Glomerular visceral epithelial cell (primary cell): ENCODE measurements around the gene MYG1.
A peak's percentile ranks its signal among the peaks of the same experiment; 100 is the strongest.

Experiments
- DNase-seq: peaks from one replicate; pipeline ENCODE4 v3.0.0-alpha.2; 2016; ENCODE audit errors: extremely low spot score

MYG1 gene, protein sequence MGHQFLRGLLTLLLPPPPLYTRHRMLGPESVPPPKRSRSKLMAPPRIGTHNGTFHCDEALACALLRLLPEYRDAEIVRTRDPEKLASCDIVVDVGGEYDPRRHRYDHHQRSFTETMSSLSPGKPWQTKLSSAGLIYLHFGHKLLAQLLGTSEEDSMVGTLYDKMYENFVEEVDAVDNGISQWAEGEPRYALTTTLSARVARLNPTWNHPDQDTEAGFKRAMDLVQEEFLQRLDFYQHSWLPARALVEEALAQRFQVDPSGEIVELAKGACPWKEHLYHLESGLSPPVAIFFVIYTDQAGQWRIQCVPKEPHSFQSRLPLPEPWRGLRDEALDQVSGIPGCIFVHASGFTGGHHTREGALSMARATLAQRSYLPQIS

GRCh38 chr12:53299454-53300180, at the start of gene MYG1:
Gene MYG1 (plus strand): TSS chr12:53299695. CDS start chr12:53299738, 43 bp downstream.
- peak; percentile 88 for DNase-seq

- peak; percentile 82 for DNase-seq
These were observed 47.8 kb upstream of the MYG1 start for GRCh38 chr12:53251477-53252348.

GRCh38 chr12:53252349-53252916, 47.1 kb upstream of the MYG1 start:
- peak; percentile 12 for DNase-seq

DNA sequence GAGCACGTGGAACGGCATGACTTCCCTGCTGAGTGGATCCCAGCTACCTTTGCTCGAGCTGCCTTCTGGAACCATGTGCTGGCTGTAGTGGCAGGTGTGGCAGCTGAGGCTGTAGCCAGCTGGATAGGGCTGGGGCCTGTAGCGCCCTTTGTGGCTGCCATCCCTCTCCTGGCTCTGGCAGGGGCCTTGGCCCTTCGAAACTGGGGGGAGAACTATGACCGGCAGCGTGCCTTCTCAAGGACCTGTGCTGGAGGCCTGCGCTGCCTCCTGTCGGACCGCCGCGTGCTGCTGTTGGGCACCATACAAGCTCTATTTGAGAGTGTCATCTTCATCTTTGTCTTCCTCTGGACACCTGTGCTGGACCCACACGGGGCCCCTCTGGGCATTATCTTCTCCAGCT, 46.2 kb upstream of the MYG1 start:
- DNase-seq: no peak

DNA sequence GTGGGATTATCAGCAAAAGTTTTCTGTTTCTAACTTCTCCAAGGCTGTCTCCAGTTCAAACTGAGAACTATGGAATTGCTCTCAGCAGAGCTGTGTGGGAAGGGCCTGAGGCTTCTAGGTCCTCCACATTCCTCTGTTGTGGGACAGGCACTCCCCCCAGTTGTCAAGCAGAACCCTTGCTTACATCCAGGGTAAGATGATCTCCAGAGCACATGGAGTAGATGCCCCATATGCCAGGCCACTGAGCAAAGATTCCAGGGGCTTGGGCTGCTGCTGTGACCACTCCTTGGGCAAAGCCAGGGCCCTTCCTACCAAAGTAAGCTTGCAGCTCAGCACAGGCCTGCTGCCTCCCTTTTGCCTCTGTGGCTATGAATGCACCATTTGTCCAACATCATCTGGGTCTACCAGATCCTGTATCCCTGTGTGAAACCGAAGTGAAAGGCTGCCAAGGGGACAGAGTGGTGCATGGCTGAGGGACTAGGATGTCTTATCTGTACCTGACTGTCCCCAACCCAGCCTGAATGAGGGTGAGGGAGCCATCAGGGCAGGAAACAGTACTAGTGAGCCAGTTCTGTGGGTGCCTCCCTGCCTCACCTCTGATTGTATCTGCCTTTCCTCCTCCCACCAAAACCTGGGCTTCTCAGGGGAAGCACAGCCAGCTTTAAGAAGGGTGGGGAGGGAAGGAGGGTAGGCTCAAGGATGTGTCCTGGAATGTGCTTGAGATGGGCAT, 44.5 kb upstream of the MYG1 start:
- no peak for DNase-seq

- no peak for DNase-seq
These were observed 43.5 kb upstream of the MYG1 start for GRCh38 chr12:53255996-53256395.

DNA sequence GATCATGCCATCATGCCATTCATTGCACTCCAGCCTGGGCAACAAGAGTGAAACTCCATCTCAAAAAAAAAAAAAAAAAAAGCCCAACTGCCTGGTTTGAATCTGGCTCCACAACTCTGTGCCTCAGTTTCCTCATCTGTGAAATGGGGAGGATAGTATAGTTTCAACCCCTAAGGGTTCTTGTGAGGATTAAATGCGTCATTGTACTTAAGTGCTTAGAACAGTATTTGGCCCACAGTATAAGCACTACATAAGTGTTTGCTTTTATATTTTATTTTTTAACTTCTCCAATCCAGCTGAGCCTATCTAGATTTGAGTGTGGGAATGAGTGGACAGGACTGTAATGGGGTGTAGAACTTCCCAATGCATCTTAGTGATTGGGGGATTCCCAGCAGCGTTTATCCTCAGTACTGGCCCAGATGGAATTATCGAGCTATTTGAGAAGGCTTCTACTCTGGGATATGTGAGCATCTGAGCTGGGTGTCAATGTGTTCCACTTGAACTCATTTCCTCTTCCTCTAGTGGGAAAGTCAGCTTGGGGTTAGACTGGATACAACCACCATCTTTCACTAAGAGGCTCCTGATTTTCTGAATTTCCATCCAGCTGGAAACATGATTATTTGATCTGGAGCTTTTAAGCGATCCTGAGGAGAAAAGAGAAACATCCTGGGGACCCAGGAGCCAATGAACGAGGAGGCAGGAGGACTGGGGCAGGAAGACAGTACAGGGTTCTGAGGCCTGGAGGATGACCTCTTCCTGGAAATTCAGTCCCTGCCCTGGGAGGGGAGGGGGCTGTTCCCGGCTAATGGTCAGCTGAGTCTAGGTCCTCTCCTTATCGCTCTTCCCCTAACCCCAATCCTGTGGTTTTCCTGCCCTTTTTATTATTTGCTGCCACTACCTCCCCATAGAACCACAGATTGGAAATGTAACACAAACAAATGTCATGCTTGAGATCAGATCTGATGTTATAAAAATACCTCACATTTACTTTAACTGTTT, 40.7 kb upstream of the MYG1 start:
- no peak for DNase-seq

- no peak for DNase-seq
These were observed 39.6 kb upstream of the MYG1 start for GRCh38 chr12:53259891-53260290.

GRCh38 chr12:53265783-53266182, 33.7 kb upstream of the MYG1 start:
- no peak for DNase-seq

DNA sequence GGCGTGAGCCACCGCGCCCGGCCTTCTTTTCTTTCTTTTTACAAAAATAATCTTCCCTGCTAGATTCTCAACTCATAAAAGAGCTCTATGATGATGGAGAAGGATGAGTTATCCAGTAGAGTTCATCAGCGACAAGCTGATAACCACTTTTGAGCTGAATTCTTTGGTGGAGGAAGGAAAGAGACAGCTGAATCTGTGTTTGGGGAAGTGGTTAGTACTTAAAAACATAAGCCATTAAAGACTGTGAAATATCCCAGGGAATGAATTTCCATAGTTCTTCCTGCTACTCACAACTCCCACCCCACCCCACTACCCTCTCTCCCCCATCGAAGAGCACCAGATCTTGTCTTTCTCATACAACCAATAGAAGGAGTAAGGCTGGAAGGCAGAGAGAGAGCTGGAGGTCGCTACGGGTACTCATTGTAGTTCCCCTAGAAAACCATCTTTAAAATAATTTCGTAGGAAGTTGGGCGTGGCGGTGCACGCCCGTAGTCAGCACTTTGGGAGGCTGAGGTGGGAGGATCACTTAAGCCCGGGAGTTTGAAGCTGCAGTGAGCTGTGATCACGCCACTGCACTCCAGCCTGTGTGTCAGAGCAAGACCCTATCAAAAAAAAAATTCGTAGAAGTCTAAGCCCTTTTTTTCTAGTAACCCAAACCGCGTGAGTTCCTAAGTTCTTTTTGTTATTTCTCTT, 32.0 kb upstream of the MYG1 start:
- no peak for DNase-seq

GRCh38 chr12:53267999-53268629, 31.4 kb upstream of the MYG1 start, which contains the start of gene ESPL1:
Gene ESPL1 (plus strand): TSS chr12:53268299. CDS start chr12:53268767, 468 bp downstream.
- peak; percentile 69 for DNase-seq

DNA sequence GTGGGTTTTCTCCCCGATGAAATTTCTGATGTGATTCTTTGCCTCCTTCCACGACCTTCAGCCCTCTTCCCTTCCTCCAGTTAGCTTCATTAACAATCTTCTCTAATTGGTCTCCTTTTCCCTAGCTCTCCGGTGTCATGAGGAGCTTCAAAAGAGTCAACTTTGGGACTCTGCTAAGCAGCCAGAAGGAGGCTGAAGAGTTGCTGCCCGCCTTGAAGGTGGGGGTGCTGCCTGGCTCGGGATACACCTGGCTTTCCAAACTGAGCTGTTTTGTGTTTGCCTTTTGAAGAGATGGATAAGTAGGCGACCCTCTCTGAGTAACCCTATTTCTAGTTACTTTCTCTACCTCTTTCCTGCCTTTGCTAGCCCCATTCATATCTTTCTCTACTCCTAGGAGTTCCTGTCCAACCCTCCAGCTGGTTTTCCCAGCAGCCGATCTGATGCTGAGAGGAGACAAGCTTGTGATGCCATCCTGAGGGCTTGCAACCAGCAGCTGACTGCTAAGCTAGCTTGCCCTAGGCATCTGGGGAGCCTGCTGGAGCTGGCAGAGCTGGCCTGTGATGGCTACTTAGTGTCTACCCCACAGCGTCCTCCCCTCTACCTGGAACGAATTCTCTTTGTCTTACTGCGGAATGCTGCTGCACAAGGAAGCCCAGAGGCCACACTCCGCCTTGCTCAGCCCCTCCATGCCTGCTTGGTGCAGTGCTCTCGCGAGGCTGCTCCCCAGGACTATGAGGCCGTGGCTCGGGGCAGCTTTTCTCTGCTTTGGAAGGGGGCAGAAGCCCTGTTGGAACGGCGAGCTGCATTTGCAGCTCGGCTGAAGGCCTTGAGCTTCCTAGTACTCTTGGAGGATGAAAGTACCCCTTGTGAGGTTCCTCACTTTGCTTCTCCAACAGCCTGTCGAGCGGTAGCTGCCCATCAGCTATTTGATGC, 30.6 kb upstream of the MYG1 start:
- DNase-seq: no peak

DNA sequence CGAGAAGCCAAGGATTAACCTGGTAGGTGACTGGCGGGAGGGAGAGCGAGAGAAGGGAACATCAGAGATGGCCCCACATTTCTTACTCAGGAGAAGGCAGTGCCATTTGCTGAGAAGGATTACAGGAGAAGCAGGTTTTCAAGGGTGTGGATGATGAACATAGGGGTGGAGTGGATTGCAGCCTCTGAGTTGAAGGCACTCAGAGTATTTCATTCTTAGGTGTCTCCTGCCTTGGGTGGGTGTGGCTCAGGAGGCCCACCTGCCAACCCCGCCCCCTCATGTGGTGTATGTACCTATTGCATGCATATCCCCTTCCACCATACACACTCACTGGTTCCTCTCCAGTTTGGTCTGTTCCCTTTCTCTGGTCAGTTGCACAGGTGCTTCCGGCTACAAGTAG, 25.1 kb upstream of the MYG1 start:
- no peak for DNase-seq

- DNase-seq: no peak
These were observed 23.0 kb upstream of the MYG1 start for GRCh38 chr12:53276511-53276910.

DNA sequence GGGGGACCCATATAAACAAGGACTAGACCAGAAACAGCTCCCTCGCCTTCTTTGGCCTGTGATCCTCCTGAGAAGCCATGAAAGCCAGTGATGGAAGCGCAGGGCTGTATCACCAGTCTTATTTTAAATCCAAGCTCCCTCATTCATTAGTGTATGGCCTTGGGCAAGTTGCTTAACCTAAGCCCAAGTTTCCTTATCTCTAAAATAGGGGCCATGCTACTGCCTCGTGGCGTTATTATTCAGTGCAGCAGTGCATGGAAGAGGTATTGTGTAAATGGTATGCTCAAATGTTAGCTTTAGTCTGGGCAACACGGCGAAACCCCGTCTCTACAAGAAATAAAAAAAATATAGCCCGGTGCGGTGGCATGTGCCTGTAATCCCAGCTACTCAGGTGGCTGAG, 21.5 kb upstream of the MYG1 start:
- no peak for DNase-seq

DNA sequence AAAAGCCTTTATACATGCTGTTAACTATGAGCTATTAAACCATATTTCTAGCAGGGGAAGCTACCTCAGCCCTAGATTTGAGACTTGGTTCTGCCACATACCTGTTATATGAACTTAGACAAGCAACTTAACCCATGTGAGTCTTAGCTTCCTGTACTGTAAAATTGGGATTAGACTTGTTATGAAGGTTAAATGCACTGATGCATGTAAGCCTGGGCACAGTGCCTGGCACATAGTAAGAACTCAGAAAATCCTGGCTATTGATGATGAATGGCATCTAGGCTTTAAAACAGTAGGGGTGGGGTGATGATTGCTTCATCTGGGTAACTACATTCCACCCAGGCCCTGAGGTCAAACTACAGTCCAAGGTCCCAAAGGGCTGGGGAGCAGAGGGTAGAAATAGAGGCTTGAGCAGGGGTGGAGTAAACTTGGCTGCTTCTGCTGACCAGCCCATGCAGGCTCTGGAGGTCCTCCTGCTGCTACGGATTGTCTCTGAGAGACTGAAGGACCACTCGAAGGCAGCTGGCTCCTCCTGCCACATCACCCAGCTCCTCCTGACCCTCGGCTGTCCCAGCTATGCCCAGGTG, 20.1 kb upstream of the MYG1 start:
- DNase-seq: no peak

GRCh38 chr12:53279888-53280498, 19.5 kb upstream of the MYG1 start:
- DNase-seq: no peak
